HG03342 (cell line): ENCODE results near the gene ZNF772.
A peak's percentile ranks its signal among the peaks of the same experiment; 100 is the strongest.

Source experiments
- ATAC-seq: cut with Tn5 transposase; IDR thresholded peaks from one replicate; pipeline ENCODE4 v1.9.1; 2021; ENCODE audit warnings: mild to moderate bottlenecking, moderate library complexity; ENCODE audit not compliant: unreplicated experiment

The ZNF772 gene

DNA sequence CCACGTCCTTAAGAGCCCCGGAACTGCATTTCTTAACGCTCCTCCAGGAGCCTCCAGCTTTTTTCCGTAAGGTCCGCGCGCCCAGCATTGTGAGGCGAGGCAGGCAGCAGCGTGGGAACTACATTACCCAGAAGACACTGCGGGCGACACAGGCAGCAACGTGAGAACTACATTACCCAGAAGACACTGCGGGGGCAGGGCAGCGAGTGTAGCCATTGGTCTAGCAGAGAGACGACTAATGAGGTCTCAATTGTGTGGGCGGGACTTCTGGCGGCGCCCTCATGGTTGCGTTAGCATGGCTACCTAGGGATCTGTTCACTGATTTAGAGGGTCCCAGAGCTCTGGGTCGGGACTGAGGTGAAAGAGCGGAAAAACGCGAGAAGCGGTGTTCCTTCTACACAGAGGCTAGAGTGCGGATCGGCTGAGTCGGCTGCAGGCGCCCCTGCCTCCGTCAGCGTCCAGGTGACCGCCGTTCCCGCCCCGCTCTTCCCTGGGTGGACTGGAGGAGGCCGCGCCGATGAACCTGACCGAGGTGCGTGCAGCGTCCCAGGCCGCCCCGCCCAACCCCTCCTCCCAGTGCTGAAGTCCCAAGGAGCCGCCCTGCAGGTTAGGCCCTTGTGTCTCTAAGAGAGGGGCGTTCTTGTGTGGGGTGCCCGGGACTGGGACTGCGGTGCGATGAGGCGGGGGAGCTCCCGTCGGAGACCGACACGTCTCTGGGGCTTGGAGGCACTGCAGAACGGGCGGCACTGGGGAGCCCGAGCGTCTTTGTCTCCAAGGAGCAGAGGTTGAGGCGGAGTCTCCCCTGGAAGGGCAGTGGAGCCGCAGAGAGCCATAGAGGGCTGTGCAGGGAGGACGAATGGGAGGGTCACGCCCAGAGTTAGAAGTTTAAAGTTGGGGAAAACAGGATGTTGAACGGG is 42.0 kb downstream of the ZNF772 start, which contains the start of gene ZNF749:
Gene ZNF749 (plus strand): TSS at position 264 of the 917 bp plus-strand sequence. CDS start 254 bp downstream, at position 518.
- ATAC-seq: peak; percentile 92

DNA sequence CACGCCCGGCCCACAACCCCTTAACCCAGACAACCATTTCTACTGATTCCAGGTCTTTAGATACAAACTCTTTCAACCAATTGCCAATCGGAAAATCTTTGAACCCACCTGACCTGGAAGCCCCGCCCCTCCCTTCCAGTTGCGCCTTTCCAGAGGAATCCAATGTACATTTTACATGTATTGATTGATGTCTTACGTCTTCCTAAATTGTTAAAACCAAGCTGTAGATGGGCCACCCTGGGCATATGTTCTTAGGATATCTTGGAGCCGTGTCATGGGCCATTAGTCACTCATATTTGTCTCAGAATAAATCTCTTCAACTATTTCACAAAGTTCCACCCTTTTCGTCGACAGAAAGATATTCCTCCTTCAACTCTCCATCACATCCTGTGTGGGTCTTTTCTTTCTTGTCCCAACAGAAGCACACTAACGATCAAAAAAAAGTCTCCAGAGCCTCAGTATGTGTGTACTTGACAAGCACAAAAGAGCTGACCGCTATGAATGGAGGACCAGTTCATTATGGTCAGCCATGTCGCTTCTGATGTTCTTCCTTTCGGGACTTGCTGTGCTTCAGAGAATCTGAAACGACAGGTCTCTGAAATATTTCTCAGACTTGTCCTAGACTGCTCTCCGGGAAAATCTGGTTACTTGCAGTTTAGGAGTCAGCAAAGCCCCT is 42.8 kb downstream of the ZNF772 start:
- ATAC-seq: peak; percentile 1

DNA sequence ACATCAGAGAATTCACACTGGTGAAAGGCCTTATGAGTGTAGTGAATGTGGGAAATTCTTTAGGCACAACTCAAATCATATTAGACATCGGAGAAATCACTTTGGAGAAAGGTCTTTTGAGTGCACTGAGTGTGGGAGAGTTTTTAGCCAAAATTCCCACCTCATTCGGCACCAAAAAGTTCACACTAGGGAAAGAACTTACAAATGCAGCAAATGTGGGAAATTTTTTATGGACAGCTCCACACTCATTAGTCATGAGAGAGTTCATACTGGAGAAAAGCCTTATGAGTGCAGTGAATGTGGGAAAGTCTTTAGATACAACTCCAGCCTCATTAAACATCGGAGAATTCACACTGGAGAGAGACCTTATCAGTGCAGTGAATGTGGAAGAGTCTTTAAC is 56.3 kb downstream of the ZNF772 start:
- ATAC-seq: no peak

- no peak for ATAC-seq
Observed at GRCh38 chr19:57419439-57419838, 57.9 kb downstream of the ZNF772 start.
